ENCODE results near the gene PRKCA.
A peak's percentile ranks its signal among the peaks of the same experiment; 100 is the strongest.

The PRKCA gene

DNA sequence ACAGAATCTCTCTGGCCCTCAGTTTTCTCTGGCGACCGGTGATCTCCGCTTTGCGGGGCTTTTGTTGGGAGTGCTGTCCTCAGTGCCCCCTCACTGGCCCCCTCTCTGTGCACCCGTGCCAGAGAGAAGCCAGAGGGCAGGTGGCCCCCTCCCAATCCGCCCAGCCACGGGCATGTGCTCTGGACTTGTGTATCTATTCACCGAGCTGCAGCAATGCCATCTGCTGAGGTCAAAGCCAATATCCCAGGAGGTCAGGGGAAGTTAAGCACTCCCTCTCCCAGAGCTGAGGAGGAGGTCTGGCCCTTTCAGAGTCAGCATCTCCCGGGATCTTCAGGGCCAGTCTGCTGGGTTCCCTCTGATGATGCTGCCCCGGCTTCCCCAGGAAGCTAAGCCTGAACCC is 537.6 kb downstream of the PRKCA start:
- TF ChIP-seq TCF12 (IDR thresholded peaks at IDR 0.05; ENCODE audit: low read depth) (no peak), FOXM1 (IDR thresholded peaks at IDR 0.05; ENCODE audit: borderline replicate concordance, low read depth) (no peak), TEAD4 (IDR thresholded peaks at IDR 0.05) (no peak), CEBPB (IDR thresholded peaks at IDR 0.05) (no peak), REST (IDR thresholded peaks at IDR 0.05; ENCODE audit: low read depth) (no peak)

- TF ChIP-seq RAD21 (IDR thresholded peaks at IDR 0.05; ENCODE audit: low read depth) (peak; percentile 45; the same call in 1 of the 2 replicates), FOXM1 (IDR thresholded peaks at IDR 0.05; ENCODE audit: borderline replicate concordance, low read depth) (no peak)
These were observed 538.9 kb downstream of the PRKCA start for GRCh38 chr17:66841328-66841727.

- TF ChIP-seq NFIC (IDR thresholded peaks at IDR 0.05), result no peak
- peak; percentile 58 for TF ChIP-seq REST (IDR thresholded peaks at IDR 0.05; ENCODE audit: low read depth)
These were observed 539.3 kb downstream of the PRKCA start for GRCh38 chr17:66841744-66842143.

DNA sequence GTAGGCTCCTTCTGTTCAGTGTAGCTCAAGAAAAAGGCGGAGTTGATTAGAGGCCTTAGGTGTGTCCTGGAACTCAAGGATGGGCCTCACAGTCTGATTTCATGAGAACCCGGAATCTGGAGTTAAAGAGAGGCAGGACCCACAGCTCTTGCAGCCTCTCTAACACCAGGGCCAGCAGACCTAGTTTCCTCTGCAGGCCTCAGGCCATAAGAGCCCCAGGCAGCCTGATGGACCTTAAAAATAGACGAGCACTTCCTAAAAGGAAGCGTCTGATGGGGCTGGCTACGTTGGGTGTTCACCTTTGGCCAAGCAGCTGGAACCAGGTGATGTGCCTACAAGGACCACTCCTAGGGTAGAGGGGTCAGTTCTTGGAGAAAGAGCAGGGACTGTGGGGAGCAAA is 540.1 kb downstream of the PRKCA start:
- no peak for TF ChIP-seq RAD21 (IDR thresholded peaks at IDR 0.05; ENCODE audit: low read depth)
- TF ChIP-seq REST (IDR thresholded peaks at IDR 0.05; ENCODE audit: low read depth), result no peak
- TF ChIP-seq FOXM1 (IDR thresholded peaks at IDR 0.05; ENCODE audit: borderline replicate concordance, low read depth), result no peak
- TF ChIP-seq NFIC (IDR thresholded peaks at IDR 0.05), result no peak
- TF ChIP-seq EP300 (IDR thresholded peaks at IDR 0.05; ENCODE audit: borderline replicate concordance), result no peak
- TF ChIP-seq USF1 (IDR thresholded peaks at IDR 0.05), result no peak
- TF ChIP-seq YY1 (IDR thresholded peaks at IDR 0.05; ENCODE audit: low read depth), result no peak
- no peak for TF ChIP-seq MAX (IDR thresholded peaks at IDR 0.05)
- no peak for TF ChIP-seq ZBTB7A (IDR thresholded peaks at IDR 0.05; ENCODE audit: low read depth)
- TF ChIP-seq CEBPB (IDR thresholded peaks at IDR 0.05), result no peak
- TF ChIP-seq TAF1 (IDR thresholded peaks at IDR 0.05; ENCODE audit: low read depth), result no peak
- no peak for TF ChIP-seq TEAD4 (IDR thresholded peaks at IDR 0.05)
- no peak for TF ChIP-seq CREB1 (IDR thresholded peaks at IDR 0.05; ENCODE audit: low read depth)
- no peak for TF ChIP-seq EGR1 (IDR thresholded peaks at IDR 0.05)

GRCh38 chr17:66842959-66843358 is 540.5 kb downstream of the PRKCA start:
- TF ChIP-seq CREB1 (IDR thresholded peaks at IDR 0.05; ENCODE audit: low read depth) (no peak), MAX (IDR thresholded peaks at IDR 0.05) (no peak), YY1 (IDR thresholded peaks at IDR 0.05; ENCODE audit: low read depth) (no peak), USF1 (IDR thresholded peaks at IDR 0.05) (no peak), REST (IDR thresholded peaks at IDR 0.05; ENCODE audit: low read depth) (no peak), NFIC (IDR thresholded peaks at IDR 0.05) (no peak)
